ENCODE data around the gene GJB6.

Gene GJB6

DNA sequence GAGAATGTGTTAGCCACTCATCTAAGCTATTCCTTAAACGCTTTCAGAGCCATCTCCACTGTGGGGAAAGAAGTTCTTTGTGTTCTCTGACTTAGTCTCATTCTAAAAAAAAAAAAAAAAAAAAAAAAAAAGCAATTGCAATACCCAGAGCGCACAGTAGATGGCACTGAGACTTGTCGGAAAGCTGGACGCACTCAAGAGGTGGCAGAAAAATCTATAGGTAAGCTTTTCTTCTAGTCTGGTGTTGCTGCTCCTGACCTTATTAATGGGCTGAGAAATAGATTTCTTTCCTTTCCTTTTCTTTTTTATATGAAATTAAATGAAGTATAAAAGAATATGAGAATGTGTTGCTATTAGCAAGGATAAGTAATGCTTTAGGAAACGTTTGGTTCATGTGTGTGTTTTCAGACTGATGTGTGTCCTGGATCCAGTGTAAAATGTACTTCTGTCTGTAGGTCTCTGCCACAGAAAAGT is 34.7 kb downstream of the GJB6 start:
- no peak overlapping the region for H3K4me3 ChIP-seq (ENCODE audit: low read depth, low read length)
- no peak for TF ChIP-seq ZNF626 (tag by site-specific recombination; IDR thresholded peaks at IDR 0.05)
- TF ChIP-seq ZNF654 (tag by site-specific recombination; IDR thresholded peaks at IDR 0.05; ENCODE audit: low read depth) = peak; percentile 53
- TF ChIP-seq, protein P1, sequence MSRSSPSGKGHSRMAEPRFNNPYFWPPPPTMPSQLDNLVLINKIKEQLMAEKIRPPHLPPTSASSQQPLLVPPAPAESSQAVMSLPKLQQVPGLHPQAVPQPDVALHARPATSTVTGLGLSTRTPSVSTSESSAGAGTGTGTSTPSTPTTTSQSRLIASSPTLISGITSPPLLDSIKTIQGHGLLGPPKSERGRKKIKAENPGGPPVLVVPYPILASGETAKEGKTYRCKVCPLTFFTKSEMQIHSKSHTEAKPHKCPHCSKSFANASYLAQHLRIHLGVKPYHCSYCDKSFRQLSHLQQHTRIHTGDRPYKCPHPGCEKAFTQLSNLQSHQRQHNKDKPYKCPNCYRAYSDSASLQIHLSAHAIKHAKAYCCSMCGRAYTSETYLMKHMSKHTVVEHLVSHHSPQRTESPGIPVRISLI (tag by site-specific recombination; IDR thresholded peaks at IDR 0.05) = peak; percentile 82
- no peak for TF ChIP-seq SETDB1 (IDR thresholded peaks at IDR 0.05; ENCODE audit: insufficient read length, low read length)
- TF ChIP-seq ZNF473 (tag by site-specific recombination; IDR thresholded peaks at IDR 0.05) = no peak
- TF ChIP-seq ZBTB17 (tag by site-specific recombination; IDR thresholded peaks at IDR 0.05) = peak; percentile 47
- TF ChIP-seq ZNF48 (tag by site-specific recombination; IDR thresholded peaks at IDR 0.05) = no peak
- H3K36me3 ChIP-seq (ENCODE audit: control insufficient read depth in 2 of 2, insufficient read depth in 1 of 2, low read length in 2 of 2) = no peaks in the 10 kb centered on the region
- no peaks in the 10 kb centered on the region for H3K9me3 ChIP-seq (ENCODE audit: control insufficient read depth, insufficient read depth, low read depth, low read length)
- H3K27ac ChIP-seq (ENCODE audit: extremely low read depth, low read depth, low read length) = no peak overlapping the region
- no peaks in the 10 kb centered on the region for H3K4me1 ChIP-seq (ENCODE audit: control insufficient read depth, insufficient read depth, low read length)
- CTCF ChIA-PET = interaction anchor here (0.6 to 2.9 kb wide), 17 partner anchors 8 to 731 kb away, joined by 3 to 20 read pairs (median 5); no protein-coding TSS in a partner anchor
- POLR2A ChIA-PET = interaction anchor here (0.6 to 1.3 kb wide), 3 partner anchors 215 to 979 kb away, joined by 3 to 4 read pairs (median 3); partner anchors contain the start of gene SKA3

DNA sequence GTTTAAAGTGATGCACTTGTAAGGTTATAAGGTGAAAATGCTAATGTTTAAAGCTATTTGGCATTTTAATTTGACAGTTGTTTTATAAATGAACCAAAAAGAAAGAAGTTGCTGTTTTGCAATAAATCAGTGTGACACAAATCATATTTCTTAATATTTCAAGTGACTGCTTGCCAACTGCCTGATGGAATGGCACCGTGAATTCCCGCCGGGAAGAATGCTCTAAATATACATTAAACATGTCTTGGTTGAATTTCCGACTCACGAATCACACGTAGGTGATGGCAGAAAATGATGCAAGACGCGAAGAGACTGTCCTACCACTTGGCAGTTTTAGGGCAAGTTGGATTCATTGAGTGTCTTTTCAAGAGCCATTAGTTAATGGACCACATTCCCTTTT is 36.3 kb downstream of the GJB6 start:
- POLR2A ChIA-PET = no interaction called here
- CTCF ChIA-PET = interaction anchor here (2.5 to 2.9 kb wide), 2 partner anchors 10 to 298 kb away, joined by 7 to 20 read pairs; no protein-coding TSS in a partner anchor

DNA sequence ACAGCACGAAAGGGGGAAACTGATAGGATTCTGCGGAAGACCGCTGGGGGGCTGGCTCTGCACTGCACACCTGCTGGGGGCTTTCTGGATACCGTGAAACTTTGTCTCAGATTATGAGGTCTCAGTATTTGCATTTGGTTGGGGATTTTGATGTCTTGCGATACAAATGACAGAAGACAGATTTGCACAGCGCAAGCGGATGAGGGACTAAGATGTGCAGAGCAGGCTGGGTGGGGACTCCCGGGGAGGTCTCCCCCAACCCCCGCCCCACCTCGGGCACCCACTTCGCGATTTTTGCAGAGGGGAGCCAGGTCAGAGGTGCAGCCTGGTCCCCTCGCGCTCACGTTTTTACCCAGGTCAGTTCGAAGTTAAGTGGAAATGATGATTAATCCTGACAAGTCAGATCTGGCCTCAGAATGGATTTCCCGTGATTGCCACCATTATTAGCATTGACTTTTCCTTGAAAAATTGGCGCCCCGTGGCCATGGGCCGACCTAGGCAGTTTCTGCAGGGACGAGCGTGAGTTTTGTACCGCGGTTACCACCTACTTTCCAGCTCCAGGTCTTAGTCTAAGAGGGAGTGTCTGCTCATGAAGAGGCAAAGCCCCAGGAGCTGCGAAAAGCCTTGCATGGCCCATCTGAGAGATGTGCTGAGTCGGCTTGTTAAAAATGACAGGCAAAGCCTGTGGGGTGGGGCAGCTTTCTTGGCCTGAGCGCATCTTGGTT is 38.0 kb downstream of the GJB6 start:
- peaks cover 0 to 15% of the 10 kb centered on the region in 2 experiments; a peak in 1 of 3 replicates for H3K36me3 ChIP-seq (ENCODE audit: control insufficient read depth in 2 of 2, insufficient read depth in 1 of 2, low read length in 2 of 2)
- no peak overlapping the region for H3K4me3 ChIP-seq (ENCODE audit: low read depth, low read length)
- no peak overlapping the region for H3K27ac ChIP-seq (ENCODE audit: extremely low read depth, low read depth, low read length)
- H3K9me3 ChIP-seq (ENCODE audit: control insufficient read depth, insufficient read depth, low read depth, low read length) = no peaks in the 10 kb centered on the region
- CTCF ChIA-PET = interaction anchor here (1.2 kb wide), 1 partner anchor 11 kb away, joined by 4 read pairs; no protein-coding TSS in a partner anchor
- POLR2A ChIA-PET = no interaction called here
- H3K4me1 ChIP-seq (ENCODE audit: control insufficient read depth, insufficient read depth, low read length) = no peaks in the 10 kb centered on the region
- TF ChIP-seq ZFP69B (tag by site-specific recombination; IDR thresholded peaks at IDR 0.05) = no peak
- TF ChIP-seq, protein P2, sequence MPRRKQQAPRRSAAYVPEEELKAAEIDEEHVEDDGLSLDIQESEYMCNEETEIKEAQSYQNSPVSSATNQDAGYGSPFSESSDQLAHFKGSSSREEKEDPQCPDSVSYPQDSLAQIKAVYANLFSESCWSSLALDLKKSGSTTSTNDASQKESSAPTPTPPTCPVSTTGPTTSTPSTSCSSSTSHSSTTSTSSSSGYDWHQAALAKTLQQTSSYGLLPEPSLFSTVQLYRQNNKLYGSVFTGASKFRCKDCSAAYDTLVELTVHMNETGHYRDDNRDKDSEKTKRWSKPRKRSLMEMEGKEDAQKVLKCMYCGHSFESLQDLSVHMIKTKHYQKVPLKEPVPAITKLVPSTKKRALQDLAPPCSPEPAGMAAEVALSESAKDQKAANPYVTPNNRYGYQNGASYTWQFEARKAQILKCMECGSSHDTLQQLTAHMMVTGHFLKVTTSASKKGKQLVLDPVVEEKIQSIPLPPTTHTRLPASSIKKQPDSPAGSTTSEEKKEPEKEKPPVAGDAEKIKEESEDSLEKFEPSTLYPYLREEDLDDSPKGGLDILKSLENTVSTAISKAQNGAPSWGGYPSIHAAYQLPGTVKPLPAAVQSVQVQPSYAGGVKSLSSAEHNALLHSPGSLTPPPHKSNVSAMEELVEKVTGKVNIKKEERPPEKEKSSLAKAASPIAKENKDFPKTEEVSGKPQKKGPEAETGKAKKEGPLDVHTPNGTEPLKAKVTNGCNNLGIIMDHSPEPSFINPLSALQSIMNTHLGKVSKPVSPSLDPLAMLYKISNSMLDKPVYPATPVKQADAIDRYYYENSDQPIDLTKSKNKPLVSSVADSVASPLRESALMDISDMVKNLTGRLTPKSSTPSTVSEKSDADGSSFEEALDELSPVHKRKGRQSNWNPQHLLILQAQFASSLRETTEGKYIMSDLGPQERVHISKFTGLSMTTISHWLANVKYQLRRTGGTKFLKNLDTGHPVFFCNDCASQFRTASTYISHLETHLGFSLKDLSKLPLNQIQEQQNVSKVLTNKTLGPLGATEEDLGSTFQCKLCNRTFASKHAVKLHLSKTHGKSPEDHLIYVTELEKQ (tag by site-specific recombination; IDR thresholded peaks at IDR 0.05; ENCODE audit: borderline replicate concordance) = no peak
- TF ChIP-seq ZNF521 (tag by site-specific recombination; IDR thresholded peaks at IDR 0.05) = no peak
- TF ChIP-seq ZNF423 (tag by site-specific recombination; IDR thresholded peaks at IDR 0.05) = no peak
- TF ChIP-seq, protein P3, sequence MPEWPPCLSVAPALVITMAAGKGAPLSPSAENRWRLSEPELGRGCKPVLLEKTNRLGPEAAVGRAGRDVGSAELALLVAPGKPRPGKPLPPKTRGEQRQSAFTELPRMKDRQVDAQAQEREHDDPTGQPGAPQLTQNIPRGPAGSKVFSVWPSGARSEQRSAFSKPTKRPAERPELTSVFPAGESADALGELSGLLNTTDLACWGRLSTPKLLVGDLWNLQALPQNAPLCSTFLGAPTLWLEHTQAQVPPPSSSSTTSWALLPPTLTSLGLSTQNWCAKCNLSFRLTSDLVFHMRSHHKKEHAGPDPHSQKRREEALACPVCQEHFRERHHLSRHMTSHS (tag by site-specific recombination; IDR thresholded peaks at IDR 0.05) = no peak
- no peak for TF ChIP-seq RBAK (tag by site-specific recombination; IDR thresholded peaks at IDR 0.05)
- TF ChIP-seq, protein P4, sequence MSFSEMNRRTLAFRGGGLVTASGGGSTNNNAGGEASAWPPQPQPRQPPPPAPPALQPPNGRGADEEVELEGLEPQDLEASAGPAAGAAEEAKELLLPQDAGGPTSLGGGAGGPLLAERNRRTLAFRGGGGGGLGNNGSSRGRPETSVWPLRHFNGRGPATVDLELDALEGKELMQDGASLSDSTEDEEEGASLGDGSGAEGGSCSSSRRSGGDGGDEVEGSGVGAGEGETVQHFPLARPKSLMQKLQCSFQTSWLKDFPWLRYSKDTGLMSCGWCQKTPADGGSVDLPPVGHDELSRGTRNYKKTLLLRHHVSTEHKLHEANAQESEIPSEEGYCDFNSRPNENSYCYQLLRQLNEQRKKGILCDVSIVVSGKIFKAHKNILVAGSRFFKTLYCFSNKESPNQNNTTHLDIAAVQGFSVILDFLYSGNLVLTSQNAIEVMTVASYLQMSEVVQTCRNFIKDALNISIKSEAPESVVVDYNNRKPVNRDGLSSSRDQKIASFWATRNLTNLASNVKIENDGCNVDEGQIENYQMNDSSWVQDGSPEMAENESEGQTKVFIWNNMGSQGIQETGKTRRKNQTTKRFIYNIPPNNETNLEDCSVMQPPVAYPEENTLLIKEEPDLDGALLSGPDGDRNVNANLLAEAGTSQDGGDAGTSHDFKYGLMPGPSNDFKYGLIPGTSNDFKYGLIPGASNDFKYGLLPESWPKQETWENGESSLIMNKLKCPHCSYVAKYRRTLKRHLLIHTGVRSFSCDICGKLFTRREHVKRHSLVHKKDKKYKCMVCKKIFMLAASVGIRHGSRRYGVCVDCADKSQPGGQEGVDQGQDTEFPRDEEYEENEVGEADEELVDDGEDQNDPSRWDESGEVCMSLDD (tag by site-specific recombination; IDR thresholded peaks at IDR 0.05) = no peak
- TF ChIP-seq, protein P5, sequence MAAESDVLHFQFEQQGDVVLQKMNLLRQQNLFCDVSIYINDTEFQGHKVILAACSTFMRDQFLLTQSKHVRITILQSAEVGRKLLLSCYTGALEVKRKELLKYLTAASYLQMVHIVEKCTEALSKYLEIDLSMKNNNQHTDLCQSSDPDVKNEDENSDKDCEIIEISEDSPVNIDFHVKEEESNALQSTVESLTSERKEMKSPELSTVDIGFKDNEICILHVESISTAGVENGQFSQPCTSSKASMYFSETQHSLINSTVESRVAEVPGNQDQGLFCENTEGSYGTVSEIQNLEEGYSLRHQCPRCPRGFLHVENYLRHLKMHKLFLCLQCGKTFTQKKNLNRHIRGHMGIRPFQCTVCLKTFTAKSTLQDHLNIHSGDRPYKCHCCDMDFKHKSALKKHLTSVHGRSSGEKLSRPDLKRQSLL (tag by site-specific recombination; IDR thresholded peaks at IDR 0.05) = no peak
- TF ChIP-seq ZFP37 (tag by site-specific recombination; IDR thresholded peaks at IDR 0.05) = no peak

More for the DNA sequence above, 36.3 kb downstream of the GJB6 start:
- Histone ChIP-seq H3K9me3 (ENCODE audit: control insufficient read depth, insufficient read depth, low read depth, low read length) (no peaks in the 10 kb centered on the region), H3K4me1 (ENCODE audit: control insufficient read depth, insufficient read depth, low read length) (no peaks in the 10 kb centered on the region), H3K36me3 (ENCODE audit: control insufficient read depth in 2 of 2, insufficient read depth in 1 of 2, low read length in 2 of 2) (no peaks in the 10 kb centered on the region), H3K4me3 (ENCODE audit: low read depth, low read length) (no peak overlapping the region), H3K27ac (ENCODE audit: extremely low read depth, low read depth, low read length) (no peak overlapping the region)
- no peak for TF ChIP-seq ZNF112 (tag by site-specific recombination; IDR thresholded peaks at IDR 0.05)
- no peak for TF ChIP-seq ZNF132 (tag by site-specific recombination; IDR thresholded peaks at IDR 0.05; ENCODE audit: borderline replicate concordance)
- TF ChIP-seq ZBTB48 (tag by site-specific recombination; IDR thresholded peaks at IDR 0.05) = no peak
- TF ChIP-seq YY2 (tag by site-specific recombination; IDR thresholded peaks at IDR 0.05) = no peak
- no peak for TF ChIP-seq ZSCAN30 (tag by site-specific recombination; IDR thresholded peaks at IDR 0.05)
- TF ChIP-seq ZEB2 (tag by site-specific recombination; IDR thresholded peaks at IDR 0.05) = no peak
- TF ChIP-seq, protein P1 (tag by site-specific recombination; IDR thresholded peaks at IDR 0.05) = no peak
- TF ChIP-seq ZNF248 (tag by site-specific recombination; IDR thresholded peaks at IDR 0.05) = no peak
